MM.1S (cell line): ENCODE data around the gene MRPL42.

Source experiments
- EZH2 ChIP-seq: fragments of 300-600 bp; sonication (generic); optimal IDR thresholded peaks from 2 replicates; pipeline ENCODE3; 2017; ENCODE audit warnings: low read depth, mild to moderate bottlenecking, antibody characterized with exemption, low read length, mixed read lengths
- EZH2phosphoT487 ChIP-seq: fragments of 300-600 bp; sonication (generic); IDR thresholded peaks from 2 replicates; pipeline ENCODE4 v1.6.1; 2018; ENCODE audit warnings: antibody characterized with exemption, low read length
- TF ChIP-seq, protein P1 (sequence below): fragments of 300-600 bp; sonication (generic); IDR thresholded peaks from 2 replicates; pipeline ENCODE4 v1.5.1; 2016; ENCODE audit warnings: antibody characterized with exemption, low read length, mixed read lengths

GRCh38 chr12:93422050-93422449 is 45.3 kb upstream of the MRPL42 start:
- TF ChIP-seq, protein P1, sequence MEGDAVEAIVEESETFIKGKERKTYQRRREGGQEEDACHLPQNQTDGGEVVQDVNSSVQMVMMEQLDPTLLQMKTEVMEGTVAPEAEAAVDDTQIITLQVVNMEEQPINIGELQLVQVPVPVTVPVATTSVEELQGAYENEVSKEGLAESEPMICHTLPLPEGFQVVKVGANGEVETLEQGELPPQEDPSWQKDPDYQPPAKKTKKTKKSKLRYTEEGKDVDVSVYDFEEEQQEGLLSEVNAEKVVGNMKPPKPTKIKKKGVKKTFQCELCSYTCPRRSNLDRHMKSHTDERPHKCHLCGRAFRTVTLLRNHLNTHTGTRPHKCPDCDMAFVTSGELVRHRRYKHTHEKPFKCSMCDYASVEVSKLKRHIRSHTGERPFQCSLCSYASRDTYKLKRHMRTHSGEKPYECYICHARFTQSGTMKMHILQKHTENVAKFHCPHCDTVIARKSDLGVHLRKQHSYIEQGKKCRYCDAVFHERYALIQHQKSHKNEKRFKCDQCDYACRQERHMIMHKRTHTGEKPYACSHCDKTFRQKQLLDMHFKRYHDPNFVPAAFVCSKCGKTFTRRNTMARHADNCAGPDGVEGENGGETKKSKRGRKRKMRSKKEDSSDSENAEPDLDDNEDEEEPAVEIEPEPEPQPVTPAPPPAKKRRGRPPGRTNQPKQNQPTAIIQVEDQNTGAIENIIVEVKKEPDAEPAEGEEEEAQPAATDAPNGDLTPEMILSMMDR: no peak
- TF ChIP-seq EZH2phosphoT487 (no peak), EZH2 (no peak)
